PFSK-1 (cell line): ENCODE data around the gene PTGER3.

Experiments used
- FOXP2 ChIP-seq: optimal IDR thresholded peaks from 2 replicates; pipeline ENCODE3; 2011; ENCODE audit warnings: borderline replicate concordance, control low read depth, inconsistent platforms; ENCODE audit not compliant: insufficient read depth; ENCODE audit errors: extremely low read length, extremely low read depth
- POLR2AphosphoS5 ChIP-seq: IDR thresholded peaks from 2 replicates; pipeline ENCODE4 v1.6.1; 2012; ENCODE audit warnings: low read depth, mild to moderate bottlenecking, control low read depth, low read length, moderate library complexity
- REST ChIP-seq, 2 experiments: IDR thresholded peaks; 2 replicates each; pipeline versions ENCODE4 v1.6.1 to v1.8.0; 2011 to 2012; ENCODE audit warnings: low read depth in 2 of 2, low read length in 2 of 2, control low read depth in 1 of 2, inconsistent platforms in 1 of 2, mild to moderate bottlenecking in 1 of 2, moderate library complexity in 1 of 2; ENCODE audit not compliant: insufficient read depth in 1 of 2
- SIN3A ChIP-seq: IDR thresholded peaks from 2 replicates; pipeline ENCODE4 v1.6.1; 2012; ENCODE audit warnings: mild to moderate bottlenecking, low read length, moderate library complexity, borderline replicate concordance; ENCODE audit not compliant: insufficient read depth
- TAF1 ChIP-seq: IDR thresholded peaks from 2 replicates; pipeline ENCODE4 v1.6.1; 2012; ENCODE audit warnings: low read length, control low read depth, borderline replicate concordance; ENCODE audit not compliant: insufficient read depth

Gene PTGER3

GRCh38 chr1:70961374-70961975 is 86.1 kb downstream of the PTGER3 start:
- TF ChIP-seq REST (IDR thresholded peaks at IDR 0.05; ENCODE audit: insufficient read depth in 1 of 2, low read depth in 2 of 2, low read length in 2 of 2) (no peak), POLR2AphosphoS5 (no peak), FOXP2 (no peak)

- TF ChIP-seq REST (IDR thresholded peaks at IDR 0.05; ENCODE audit: insufficient read depth in 1 of 2, low read depth in 2 of 2, low read length in 2 of 2) (no peak), POLR2AphosphoS5 (no peak), TAF1 (no peak), SIN3A (no peak), FOXP2 (no peak)
Measured at GRCh38 chr1:70948396-70949017, 99.1 kb downstream of the PTGER3 start.

- TF ChIP-seq REST (IDR thresholded peaks at IDR 0.05; ENCODE audit: insufficient read depth in 1 of 2, low read depth in 2 of 2, low read length in 2 of 2) (no peak), SIN3A (no peak), TAF1 (no peak), POLR2AphosphoS5 (no peak), FOXP2 (no peak)
Measured at GRCh38 chr1:70947835-70948234, 99.8 kb downstream of the PTGER3 start.

GRCh38 chr1:70945676-70946075 is 101.9 kb downstream of the PTGER3 start:
- TF ChIP-seq FOXP2 = no peak
- TF ChIP-seq TAF1 = no peak
- TF ChIP-seq REST (IDR thresholded peaks at IDR 0.05; ENCODE audit: insufficient read depth in 1 of 2, low read depth in 2 of 2, low read length in 2 of 2) = no peak
- no peak for TF ChIP-seq SIN3A
- no peak for TF ChIP-seq POLR2AphosphoS5

- no peak for TF ChIP-seq TAF1
- TF ChIP-seq FOXP2 = no peak
Measured at GRCh38 chr1:70945251-70945650, 102.4 kb downstream of the PTGER3 start.
